Middle frontal gyrus (tissue), 1 donor: ENCODE measurements around the gene ARVCF.

ENCODE experiments used
- DNase-seq: peaks from one replicate; pipeline ENCODE4 v3.0.0-alpha.2; 2015; ENCODE audit warnings: low spot score; ENCODE audit errors: extremely low spot score

The ARVCF gene

GRCh38 chr22:19988965-19989724 lies 27.5 kb downstream of the ARVCF start:
- DNase-seq, result no peak

GRCh38 chr22:19988331-19988808 lies 28.3 kb downstream of the ARVCF start:
- no peak for DNase-seq

- no peak for DNase-seq
Observed at GRCh38 chr22:19987394-19988306, 29.0 kb downstream of the ARVCF start.

GRCh38 chr22:19986410-19987341 lies 29.9 kb downstream of the ARVCF start:
- no peak for DNase-seq

GRCh38 chr22:19986011-19986409 lies 30.6 kb downstream of the ARVCF start:
- DNase-seq, result no peak

GRCh38 chr22:19984851-19985811 lies 31.5 kb downstream of the ARVCF start:
- DNase-seq, result no peak

GRCh38 chr22:19984201-19984753 lies 32.3 kb downstream of the ARVCF start:
- DNase-seq, result no peak

- DNase-seq, result no peak
Observed at GRCh38 chr22:19983741-19984140, 32.9 kb downstream of the ARVCF start.

GRCh38 chr22:19982991-19983578 lies 33.5 kb downstream of the ARVCF start:
- no peak for DNase-seq

- no peak for DNase-seq
Observed at GRCh38 chr22:19981961-19982920, 34.4 kb downstream of the ARVCF start.

GRCh38 chr22:19981171-19981960 lies 35.3 kb downstream of the ARVCF start:
- DNase-seq, result no peak

GRCh38 chr22:19980766-19981165 lies 35.9 kb downstream of the ARVCF start:
- DNase-seq, result no peak

- DNase-seq, result no peak
Observed at GRCh38 chr22:19979712-19980493, 36.7 kb downstream of the ARVCF start.

GRCh38 chr22:19978748-19979147 lies 37.9 kb downstream of the ARVCF start:
- DNase-seq, result no peak

GRCh38 chr22:19977296-19978243 lies 39.1 kb downstream of the ARVCF start:
- DNase-seq, result no peak
